H9 (cell line): Measurements from ENCODE around the gene ADAMTS6. TPM values are rescaled to one million over a fixed set of nuclear protein-coding genes. Genes with fewer than 3 reads are reported as not detected.

ENCODE experiments used
- DNase-seq: peaks from one replicate; pipeline ENCODE4 v3.0.0-alpha.2; 2017
- H2AFZ ChIP-seq: one replicate; pipeline ENCODE4 v1.6.1; 2013; ENCODE audit warnings: mild to moderate bottlenecking, low read length, control low read depth, moderate library complexity
- H2AK5ac ChIP-seq: 2 replicates; pipeline ENCODE4 v1.6.1; 2013; ENCODE audit warnings: low read length, control low read depth, mixed read lengths; ENCODE audit not compliant: insufficient read length
- H2BK120ac ChIP-seq: one replicate; pipeline ENCODE4 v1.6.1; 2013; ENCODE audit warnings: low read depth, mild to moderate bottlenecking, low read length, control low read depth, inconsistent platforms; ENCODE audit not compliant: poor library complexity, severe bottlenecking
- H2BK12ac ChIP-seq: 2 replicates; pipeline ENCODE4 v1.6.1; 2013; ENCODE audit warnings: low read length, control low read depth, mixed read lengths, low read depth; ENCODE audit not compliant: insufficient read length
- H2BK15ac ChIP-seq: 2 replicates; pipeline ENCODE4 v1.6.1; 2013; ENCODE audit warnings: low read depth, low read length, control low read depth
- H2BK20ac ChIP-seq: one replicate; pipeline ENCODE4 v1.6.1; 2013; ENCODE audit warnings: low read depth, mild to moderate bottlenecking, low read length, control low read depth, inconsistent platforms; ENCODE audit not compliant: poor library complexity, severe bottlenecking
- H2BK5ac ChIP-seq: 2 replicates; pipeline ENCODE4 v1.6.1; 2013; ENCODE audit warnings: low read length, control low read depth, mixed read lengths; ENCODE audit not compliant: insufficient read length
- H3K14ac ChIP-seq: 2 replicates; pipeline ENCODE4 v1.6.1; 2013; ENCODE audit warnings: low read length, control low read depth; ENCODE audit not compliant: insufficient read depth
- H3K18ac ChIP-seq: 2 replicates; pipeline ENCODE4 v1.6.1; 2013; ENCODE audit warnings: low read depth, mild to moderate bottlenecking, mixed read lengths, low read length, control low read depth; ENCODE audit not compliant: insufficient read length
- H3K23ac ChIP-seq: 2 replicates; pipeline ENCODE4 v1.6.1; 2013; ENCODE audit warnings: low read length, control low read depth, mixed read lengths, low read depth; ENCODE audit not compliant: insufficient read length
- H3K23me2 ChIP-seq: 2 replicates; pipeline ENCODE4 v1.6.1; 2013; ENCODE audit warnings: low read depth, mild to moderate bottlenecking, mixed read lengths, low read length, control low read depth; ENCODE audit not compliant: insufficient read length, poor library complexity, severe bottlenecking
- H3K27ac ChIP-seq: 2 replicates; pipeline ENCODE4 v1.5.1; 2013; ENCODE audit warnings: low read length, control low read depth, mixed read lengths, low read depth; ENCODE audit not compliant: insufficient read length
- H3K27me3 ChIP-seq: 2 replicates; pipeline ENCODE4 v1.6.1; 2013; ENCODE audit warnings: low read length, control low read depth, inconsistent platforms; ENCODE audit not compliant: insufficient read depth
- H3K4ac ChIP-seq: 2 replicates; pipeline ENCODE4 v1.6.1; 2013; ENCODE audit warnings: low read depth, mild to moderate bottlenecking, control low read depth, inconsistent platforms, low read length, moderate library complexity
- H3K4me1 ChIP-seq: 2 replicates; pipeline ENCODE4 v1.6.1; 2013; ENCODE audit warnings: low read length, control low read depth, inconsistent platforms; ENCODE audit not compliant: insufficient read depth
- H3K4me2 ChIP-seq: 2 replicates; pipeline ENCODE4 v1.6.1; 2013; ENCODE audit warnings: low read length, control low read depth, mixed read lengths; ENCODE audit not compliant: insufficient read length, insufficient read depth
- H3K56ac ChIP-seq: 2 replicates; pipeline ENCODE4 v1.6.1; 2013; ENCODE audit warnings: low read depth, mild to moderate bottlenecking, mixed read lengths, low read length, control low read depth; ENCODE audit not compliant: insufficient read length
- H3K79me1 ChIP-seq: 2 replicates; pipeline ENCODE4 v1.6.1; 2013; ENCODE audit warnings: low read depth, mild to moderate bottlenecking, moderate library complexity, low read length, control low read depth, inconsistent platforms; ENCODE audit not compliant: insufficient read depth, poor library complexity, severe bottlenecking
- H3K79me2 ChIP-seq: 2 replicates; pipeline ENCODE4 v1.6.1; 2013; ENCODE audit warnings: low read length, control low read depth, inconsistent platforms; ENCODE audit not compliant: insufficient read depth
- H3K9ac ChIP-seq: 2 replicates; pipeline ENCODE4 v1.6.1; 2013; ENCODE audit warnings: low read length, control low read depth, mixed read lengths; ENCODE audit not compliant: insufficient read length; ENCODE audit errors: extremely low read depth
- H3K9me3 ChIP-seq: one replicate; pipeline ENCODE4 v1.6.1; 2013; ENCODE audit warnings: low read depth, low read length, inconsistent platforms; ENCODE audit not compliant: control insufficient read depth
- H3T11ph ChIP-seq: one replicate; pipeline ENCODE4 v1.6.1; 2013; ENCODE audit warnings: mild to moderate bottlenecking, low read length, control low read depth, inconsistent platforms
- H4K20me1 ChIP-seq: one replicate; pipeline ENCODE4 v1.6.1; 2013; ENCODE audit not compliant: control insufficient read depth, insufficient read length, insufficient read depth
- H4K5ac ChIP-seq: 2 replicates; pipeline ENCODE4 v1.6.1; 2013; ENCODE audit warnings: low read depth, mild to moderate bottlenecking, mixed read lengths, low read length, control low read depth; ENCODE audit not compliant: insufficient read length
- H4K8ac ChIP-seq: replicated peaks from 2 replicates; pipeline ENCODE4 v1.6.1; 2013; ENCODE audit warnings: low read length, control low read depth, mixed read lengths, low read depth; ENCODE audit not compliant: insufficient read length
- H4K91ac ChIP-seq: 2 replicates; pipeline ENCODE4 v1.6.1; 2013; ENCODE audit warnings: low read depth, mild to moderate bottlenecking, moderate library complexity, mixed read lengths, low read length, control low read depth; ENCODE audit not compliant: insufficient read length
- H3K27ac Mint-ChIP-seq, 3 experiments: 2 replicates in 2 of 3; 3 replicates in 1 of 3; pipeline ENCODE4 v1.8.0; 2020 to 2021; ENCODE audit warnings: mixed read lengths in 3 of 3, mild to moderate bottlenecking in 1 of 3, moderate library complexity in 1 of 3
- H3K27me3 Mint-ChIP-seq: 2 replicates; pipeline ENCODE4 v1.8.0; 2021; ENCODE audit warnings: low read depth, mild to moderate bottlenecking, moderate library complexity, mixed read lengths
- H3K36me3 Mint-ChIP-seq, 3 experiments: 2 replicates in 2 of 3; 3 replicates in 1 of 3; pipeline ENCODE4 v1.8.0; 2020 to 2021; ENCODE audit warnings: low read depth in 3 of 3, mixed read lengths in 3 of 3; ENCODE audit not compliant: insufficient read depth in 1 of 3
- H3K4me1 Mint-ChIP-seq, 2 experiments: 2 replicates each; pipeline ENCODE4 v1.8.0; 2020; ENCODE audit warnings: mixed read lengths in 2 of 2
- H3K4me3 Mint-ChIP-seq, 2 experiments: 2 replicates in 1 of 2; 3 replicates in 1 of 2; pipeline ENCODE4 v1.8.0; 2020 to 2021; ENCODE audit warnings: mild to moderate bottlenecking in 2 of 2, mixed read lengths in 2 of 2, moderate library complexity in 1 of 2
- H3K9me3 Mint-ChIP-seq, 2 experiments: 2 replicates in 1 of 2; 3 replicates in 1 of 2; pipeline ENCODE4 v1.8.0; 2020; ENCODE audit warnings: mild to moderate bottlenecking in 2 of 2, mixed read lengths in 2 of 2, moderate library complexity in 1 of 2
- CTCF ChIP-seq: fragments of 200-600 bp; sonication (generic); conservative IDR thresholded peaks from 3 replicates; pipeline ENCODE4 v1.8.0; 2021; ENCODE audit warnings: antibody characterized with exemption, mild to moderate bottlenecking
- WGBS: extraction: QIAGEN DNeasy Blood & Tissue Kit; methylation state at CpG from one replicate; pipeline ENCODE4 v1.1.7; 2013; ENCODE audit warnings: missing lambda C conversion rate, low lambda C conversion rate, mixed read lengths; ENCODE audit not compliant: insufficient read length; ENCODE audit errors: extremely low coverage; 5-methylcytosine and 5-hydroxymethylcytosine counted together
- total RNA-seq: library from RNA; stranded (reverse); gene quantifications from 2 replicates; pipeline ENCODE4 v1.2.1, GENCODE V29; 2021

Gene ADAMTS6
- total RNA-seq, 1 experiment from 2014 or later, result 0.33 TPM

DNA sequence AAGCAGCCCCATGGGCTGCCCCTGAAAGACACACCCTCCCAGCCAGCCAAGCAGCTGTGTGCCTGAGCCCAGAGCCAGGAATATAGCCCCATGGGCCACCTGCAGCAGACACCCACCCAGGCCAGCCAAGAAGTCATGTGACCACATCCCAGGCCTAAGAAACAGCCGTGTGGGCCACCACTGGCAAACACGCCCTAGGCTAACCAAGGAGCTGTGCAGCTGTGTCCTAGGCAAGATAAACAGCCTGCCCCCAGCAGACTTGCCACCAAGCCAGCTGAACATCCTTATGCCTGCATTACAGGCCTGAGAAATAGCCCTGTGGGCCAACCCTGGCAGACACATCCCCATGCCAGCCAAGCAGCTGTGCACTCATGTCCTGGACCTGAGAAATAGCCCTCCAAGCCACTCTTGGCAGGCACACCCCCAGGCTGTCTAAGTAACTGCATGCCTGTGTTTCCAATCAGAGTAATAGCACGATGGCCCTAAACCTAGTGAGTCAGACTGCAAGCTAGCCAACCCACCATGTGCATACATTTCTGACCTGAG is 143.0 kb downstream of the ADAMTS6 start:
- no peak overlapping the region for H3K27ac ChIP-seq
- TF ChIP-seq CTCF, result no peak
- no CpG with 5 or more reads among the region's 3 CpGs for WGBS
- no peak overlapping the region for H3T11ph ChIP-seq
- H4K8ac ChIP-seq, result no peak overlapping the region
- Mint-ChIP-seq H3K4me3 (no peak overlapping the region; a peak in 1 of 5 replicates), H3K4me1 (no peaks in the 10 kb centered on the region), H3K9me3 (peaks cover 11 to 16% of the 10 kb centered on the region in 2 experiments), H3K27me3 (no peaks in the 10 kb centered on the region), H3K27ac (no peak overlapping the region; a peak in 1 of 7 replicates), H3K36me3 (peaks cover 0 to 22% (median 6%) of the 10 kb centered on the region in 3 experiments; a peak in 5 of 7 replicates)
- H4K5ac ChIP-seq, result no peak overlapping the region
- no peaks in the 10 kb centered on the region for H3K9me3 ChIP-seq
- H4K20me1 ChIP-seq, result no peaks in the 10 kb centered on the region
- no peak overlapping the region for H2BK5ac ChIP-seq
- no peak overlapping the region for H3K18ac ChIP-seq
- H3K27me3 ChIP-seq, result no peaks in the 10 kb centered on the region
- no peak overlapping the region for H2AK5ac ChIP-seq
- H2BK15ac ChIP-seq, result no peak overlapping the region
- H3K4ac ChIP-seq, result no peak overlapping the region
- no peak overlapping the region for H3K56ac ChIP-seq
- no peak overlapping the region for H3K9ac ChIP-seq
- H3K79me2 ChIP-seq, result no peaks in the 10 kb centered on the region
- no peak overlapping the region for H2BK120ac ChIP-seq
- H3K14ac ChIP-seq, result no peak overlapping the region; the same call in 1 of the 2 replicates
- H3K4me2 ChIP-seq, result no peak overlapping the region
- H3K79me1 ChIP-seq, result no peaks in the 10 kb centered on the region
- H2AFZ ChIP-seq, result no peak overlapping the region
- no peak overlapping the region for H2BK20ac ChIP-seq
- no peaks in the 10 kb centered on the region for H3K4me1 ChIP-seq
- no peaks in the 10 kb centered on the region for H3K23me2 ChIP-seq
- no peak overlapping the region for H3K23ac ChIP-seq
- H4K91ac ChIP-seq, result no peak overlapping the region
- peak; percentile 28 for DNase-seq
- H2BK12ac ChIP-seq, result no peak overlapping the region
